Measurements from ENCODE around the gene SRPRB.

The SRPRB gene

DNA sequence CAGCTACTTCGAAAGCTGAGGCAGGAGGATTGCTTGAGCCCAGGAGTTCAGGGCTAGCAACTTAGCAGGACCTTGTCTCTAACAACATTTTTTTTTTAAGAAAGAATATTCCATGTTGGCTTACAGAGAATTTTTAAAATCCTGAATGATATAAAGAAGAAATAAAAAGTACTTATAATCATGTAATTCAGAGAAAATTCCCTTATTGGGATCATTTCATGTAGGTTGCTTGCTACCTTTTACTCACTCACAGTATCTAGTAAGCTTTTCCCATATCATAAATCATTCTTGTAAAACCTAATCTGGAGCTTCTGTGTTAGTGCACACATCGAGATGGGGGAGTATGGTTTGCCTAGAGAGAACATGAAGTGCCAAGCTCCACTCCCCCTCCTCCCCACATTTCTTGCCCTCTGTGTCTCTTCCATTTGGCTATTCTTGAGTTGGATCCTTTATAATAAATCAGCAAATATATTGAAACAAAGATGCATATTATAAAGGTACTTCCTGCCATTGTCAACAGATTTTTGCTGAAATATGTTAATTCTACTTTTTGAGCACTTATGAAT, 45.8 kb upstream of the SRPRB start:
- ChIA-PET POLR2A (no interaction called here), CTCF (no interaction called here)

DNA sequence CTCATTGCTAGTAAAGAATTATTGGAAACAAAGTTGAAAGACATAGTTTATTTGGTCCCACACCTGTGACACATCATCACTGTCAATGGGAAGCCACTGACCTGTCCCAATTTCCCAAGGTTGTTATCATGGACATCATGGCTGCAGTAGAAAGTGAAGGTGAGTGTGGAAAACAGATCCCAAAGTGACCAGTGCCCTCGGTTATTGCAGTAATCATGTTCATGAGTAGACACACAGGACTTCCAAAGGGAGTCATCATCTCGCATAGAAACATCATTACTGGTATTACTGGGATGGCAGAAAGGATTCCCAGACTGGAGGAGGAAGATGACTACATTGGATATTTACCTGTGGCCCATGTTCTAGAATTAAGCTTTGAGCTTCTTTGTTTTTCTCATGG, 44.7 kb upstream of the SRPRB start:
- ChIA-PET POLR2A (no interaction called here), CTCF (no interaction called here)
- TF ChIP-seq L3MBTL2 (conservative IDR thresholded peaks at IDR 0.05) (no peak), BHLHE40 (IDR thresholded peaks at IDR 0.05; ENCODE audit: borderline replicate concordance) (no peak), ARNT (IDR thresholded peaks at IDR 0.05) (no peak), ELF4 (IDR thresholded peaks at IDR 0.05) (no peak), SUZ12 (IDR thresholded peaks at IDR 0.05) (no peak), TARDBP (IDR thresholded peaks at IDR 0.05) (no peak), FOXM1 (IDR thresholded peaks at IDR 0.05; ENCODE audit: borderline replicate concordance) (no peak), ZNF384 (IDR thresholded peaks at IDR 0.05) (no peak), SP1 (IDR thresholded peaks at IDR 0.05) (no peak), LEF1 (IDR thresholded peaks at IDR 0.05; ENCODE audit: borderline replicate concordance) (no peak), FOXA1 (IDR thresholded peaks at IDR 0.05) (no peak), CTBP1 (IDR thresholded peaks at IDR 0.05; ENCODE audit: borderline replicate concordance) (no peak), FOXK2 (IDR thresholded peaks at IDR 0.05) (no peak), NFRKB (IDR thresholded peaks at IDR 0.05) (no peak), HDGF (IDR thresholded peaks at IDR 0.05; ENCODE audit: borderline replicate concordance) (no peak)
- TF ChIP-seq, protein P1, sequence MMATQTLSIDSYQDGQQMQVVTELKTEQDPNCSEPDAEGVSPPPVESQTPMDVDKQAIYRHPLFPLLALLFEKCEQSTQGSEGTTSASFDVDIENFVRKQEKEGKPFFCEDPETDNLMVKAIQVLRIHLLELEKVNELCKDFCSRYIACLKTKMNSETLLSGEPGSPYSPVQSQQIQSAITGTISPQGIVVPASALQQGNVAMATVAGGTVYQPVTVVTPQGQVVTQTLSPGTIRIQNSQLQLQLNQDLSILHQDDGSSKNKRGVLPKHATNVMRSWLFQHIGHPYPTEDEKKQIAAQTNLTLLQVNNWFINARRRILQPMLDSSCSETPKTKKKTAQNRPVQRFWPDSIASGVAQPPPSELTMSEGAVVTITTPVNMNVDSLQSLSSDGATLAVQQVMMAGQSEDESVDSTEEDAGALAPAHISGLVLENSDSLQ (IDR thresholded peaks at IDR 0.05) = no peak
- DNase-seq (ENCODE audit: extremely low spot score) = no peak

More for the DNA sequence above, 45.8 kb upstream of the SRPRB start:
- DNase-seq (ENCODE audit: extremely low spot score) = no peak
- no peak for TF ChIP-seq FOXK2 (IDR thresholded peaks at IDR 0.05)
- TF ChIP-seq NFRKB (IDR thresholded peaks at IDR 0.05) = no peak
- TF ChIP-seq, protein P1 (IDR thresholded peaks at IDR 0.05) = no peak
- no peak for TF ChIP-seq SP1 (IDR thresholded peaks at IDR 0.05)
- TF ChIP-seq FOXM1 (IDR thresholded peaks at IDR 0.05; ENCODE audit: borderline replicate concordance) = no peak
- TF ChIP-seq SUZ12 (IDR thresholded peaks at IDR 0.05) = no peak
- no peak for TF ChIP-seq TARDBP (IDR thresholded peaks at IDR 0.05)
- no peak for TF ChIP-seq HDGF (IDR thresholded peaks at IDR 0.05; ENCODE audit: borderline replicate concordance)
- TF ChIP-seq BHLHE40 (IDR thresholded peaks at IDR 0.05; ENCODE audit: borderline replicate concordance) = no peak
- no peak for TF ChIP-seq FOXA1 (IDR thresholded peaks at IDR 0.05)
- no peak for TF ChIP-seq L3MBTL2 (conservative IDR thresholded peaks at IDR 0.05)
- TF ChIP-seq LEF1 (IDR thresholded peaks at IDR 0.05; ENCODE audit: borderline replicate concordance) = no peak
- no peak for TF ChIP-seq CTBP1 (IDR thresholded peaks at IDR 0.05; ENCODE audit: borderline replicate concordance)
- TF ChIP-seq ARNT (IDR thresholded peaks at IDR 0.05) = no peak
- TF ChIP-seq ELF4 (IDR thresholded peaks at IDR 0.05) = no peak
- TF ChIP-seq ZNF384 (IDR thresholded peaks at IDR 0.05) = no peak

DNA sequence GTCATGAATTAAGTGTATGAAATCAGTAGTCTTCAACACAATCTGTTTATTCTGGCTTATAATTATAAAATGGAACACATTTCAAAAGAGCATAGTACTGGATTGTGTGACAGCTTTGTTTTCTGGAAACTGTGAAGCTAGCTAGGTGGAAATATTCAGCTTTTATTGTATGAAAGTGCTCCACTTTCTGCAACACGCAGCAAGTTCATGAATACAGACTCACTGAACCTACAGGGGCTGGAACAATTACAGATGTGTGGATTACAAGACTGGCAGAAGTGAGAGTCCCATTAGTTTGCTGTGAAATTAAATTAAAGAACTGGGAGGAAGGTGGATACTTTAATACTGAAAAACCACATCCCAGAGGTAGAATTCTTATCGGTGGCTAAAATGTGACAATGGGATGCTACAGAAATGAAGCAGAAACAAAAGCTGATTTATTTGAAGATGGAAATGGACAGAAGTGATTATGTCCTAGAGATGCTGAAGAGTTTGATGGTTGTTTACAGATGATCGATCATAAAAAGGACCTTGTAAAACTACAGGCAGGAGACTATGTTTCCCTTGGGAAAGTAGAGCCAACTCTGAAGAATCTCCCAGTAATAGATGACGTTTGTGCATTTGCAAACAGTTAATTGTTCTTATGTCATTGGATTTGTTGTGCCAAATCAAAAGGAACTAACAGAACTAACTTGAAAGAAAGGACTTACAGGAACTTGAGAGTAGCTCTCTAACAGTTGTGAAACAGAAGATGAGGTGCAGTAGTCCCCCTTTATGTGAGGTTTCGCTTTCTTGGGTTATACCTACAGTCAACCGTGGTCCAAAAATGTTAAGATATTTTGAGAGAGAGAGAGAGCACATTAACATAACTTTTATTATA, 43.8 kb upstream of the SRPRB start:
- ChIA-PET POLR2A (no interaction called here), CTCF (no interaction called here)
- DNase-seq (ENCODE audit: extremely low spot score) = no peak
- no peak for TF ChIP-seq ZNF384 (IDR thresholded peaks at IDR 0.05)
- TF ChIP-seq FOXK2 (IDR thresholded peaks at IDR 0.05) = no peak
- no peak for TF ChIP-seq FOXM1 (IDR thresholded peaks at IDR 0.05; ENCODE audit: borderline replicate concordance)
- TF ChIP-seq HDGF (IDR thresholded peaks at IDR 0.05; ENCODE audit: borderline replicate concordance) = no peak
- no peak for TF ChIP-seq TARDBP (IDR thresholded peaks at IDR 0.05)
- TF ChIP-seq BHLHE40 (IDR thresholded peaks at IDR 0.05; ENCODE audit: borderline replicate concordance) = no peak
- TF ChIP-seq SP1 (IDR thresholded peaks at IDR 0.05) = no peak
- no peak for TF ChIP-seq LEF1 (IDR thresholded peaks at IDR 0.05; ENCODE audit: borderline replicate concordance)
- TF ChIP-seq ELF4 (IDR thresholded peaks at IDR 0.05) = no peak
- no peak for TF ChIP-seq CTBP1 (IDR thresholded peaks at IDR 0.05; ENCODE audit: borderline replicate concordance)
- no peak for TF ChIP-seq SUZ12 (IDR thresholded peaks at IDR 0.05)
- TF ChIP-seq L3MBTL2 (conservative IDR thresholded peaks at IDR 0.05) = no peak
- no peak for TF ChIP-seq NFRKB (IDR thresholded peaks at IDR 0.05)
- TF ChIP-seq, protein P1 (IDR thresholded peaks at IDR 0.05) = no peak
- TF ChIP-seq FOXA1 (IDR thresholded peaks at IDR 0.05) = no peak
- TF ChIP-seq ARNT (IDR thresholded peaks at IDR 0.05) = no peak

DNA sequence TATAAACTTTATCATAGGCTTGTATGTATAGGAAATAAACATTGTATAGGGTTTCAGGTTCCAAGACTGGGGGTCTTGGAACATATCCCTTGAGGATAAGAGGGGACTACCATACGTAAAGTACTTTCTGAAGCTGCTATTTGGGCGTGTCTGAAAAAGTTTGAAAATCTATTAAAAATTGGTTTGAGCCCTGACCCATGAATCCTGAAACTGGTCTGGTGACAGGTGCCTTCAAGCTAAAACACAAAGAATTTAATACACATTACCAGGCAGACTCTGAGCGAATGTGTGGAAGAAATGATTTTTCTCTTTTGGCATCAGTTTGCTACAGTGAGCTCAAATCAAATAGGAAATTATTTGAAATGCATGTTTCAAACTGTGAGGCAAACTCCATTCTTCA, 43.1 kb upstream of the SRPRB start:
- TF ChIP-seq SP1 (IDR thresholded peaks at IDR 0.05) = no peak
- no peak for TF ChIP-seq TARDBP (IDR thresholded peaks at IDR 0.05)
- no peak for TF ChIP-seq BHLHE40 (IDR thresholded peaks at IDR 0.05; ENCODE audit: borderline replicate concordance)
- no peak for TF ChIP-seq SUZ12 (IDR thresholded peaks at IDR 0.05)
- TF ChIP-seq ARNT (IDR thresholded peaks at IDR 0.05) = no peak
- TF ChIP-seq CTBP1 (IDR thresholded peaks at IDR 0.05; ENCODE audit: borderline replicate concordance) = no peak
- no peak for TF ChIP-seq FOXK2 (IDR thresholded peaks at IDR 0.05)
- no peak for TF ChIP-seq FOXA1 (IDR thresholded peaks at IDR 0.05)
- no peak for TF ChIP-seq ZNF384 (IDR thresholded peaks at IDR 0.05)
- TF ChIP-seq HDGF (IDR thresholded peaks at IDR 0.05; ENCODE audit: borderline replicate concordance) = no peak
- TF ChIP-seq L3MBTL2 (conservative IDR thresholded peaks at IDR 0.05) = no peak
- no peak for TF ChIP-seq ELF4 (IDR thresholded peaks at IDR 0.05)
- TF ChIP-seq, protein P1 (IDR thresholded peaks at IDR 0.05) = no peak
- TF ChIP-seq LEF1 (IDR thresholded peaks at IDR 0.05; ENCODE audit: borderline replicate concordance) = no peak
- no peak for TF ChIP-seq FOXM1 (IDR thresholded peaks at IDR 0.05; ENCODE audit: borderline replicate concordance)
- TF ChIP-seq NFRKB (IDR thresholded peaks at IDR 0.05) = no peak
- CTCF ChIA-PET = no interaction called here
- POLR2A ChIA-PET = no interaction called here
- DNase-seq (ENCODE audit: extremely low spot score) = no peak
